Measurements from ENCODE around the gene MARK3. TPM values are rescaled to one million over a fixed set of nuclear protein-coding genes. Genes with fewer than 3 reads are reported as not detected.
A peak's percentile ranks its signal among the peaks of the same experiment; 100 is the strongest.

The MARK3 gene
- total and polyA plus RNA-seq, 10 of the 15 experiments (the other 5 are each of a cell fraction or from before 2014, with no cell fraction given): 10.7 to 75.1 (median 41.4) TPM

GRCh38 chr14:103532216-103533136 is 147.3 kb downstream of the MARK3 start:
- ChIA-PET SMC1A (ENCODE audit: uncharacterized antibody, unreplicated experiment) (no interaction called here), CTCF (no interaction called here)
- in situ Hi-C loops (cut with MboI): no loop called here

More at GRCh38 chr14:103532216-103533136, 147.3 kb downstream of the MARK3 start:
- H3K4me3 ChIP-seq: no peak overlapping the region
- ATAC-seq (no peak), DNase-seq (ENCODE audit: low read depth, low spot score) (no peak), FAIRE-seq (no peak)
- H3K9me3 ChIP-seq (replicated peaks; ENCODE audit: control insufficient read depth, insufficient read depth, low read length): no peaks in the 10 kb centered on the region
- no peak overlapping the region for H3K4me2 ChIP-seq (ENCODE audit: control insufficient read depth, insufficient read depth)
- RAD21 ChIA-PET (ENCODE audit: unreplicated experiment): interaction anchor here (1.0 kb wide), 1 partner anchor 14 kb away, joined by 3 read pairs; no protein-coding TSS in a partner anchor
- 94% methylated on average over 29 of the region's 32 CpGs for WGBS (ENCODE audit: insufficient coverage, insufficient replicate concordance, low lambda C conversion rate, missing lambda C conversion rate)
- H4K20me1 ChIP-seq (ENCODE audit: control insufficient read depth, insufficient read depth): no peaks in the 10 kb centered on the region
- TF ChIP-seq E2F4 (IDR thresholded peaks at IDR 0.05; ENCODE audit: low read depth, low read length) (no peak), POLR2A (IDR thresholded peaks at IDR 0.05; ENCODE audit: low read depth, low read length) (0 out of 2 replicates have a peak, but pooled peaks have one; percentile 9)
- no peak overlapping the region for H3K27ac ChIP-seq (ENCODE audit: control insufficient read depth, insufficient read depth)
- peaks cover 30% of the 10 kb centered on the region for H3K79me2 ChIP-seq (ENCODE audit: control insufficient read depth, insufficient read depth, low read length)
- no peak overlapping the region for H2AFZ ChIP-seq (ENCODE audit: control insufficient read depth, low read depth, low read length)
- H3K9ac ChIP-seq (ENCODE audit: control insufficient read depth, insufficient read depth, low read length): no peak overlapping the region
- no TSS peak for BruUV-seq (replicated peaks)
- POLR2A ChIA-PET: interaction anchor here (0.6 kb wide), 1 partner anchor 904 kb away, joined by 3 read pairs; no protein-coding TSS in a partner anchor
- intact Hi-C loops (cut with micrococcal nuclease; ENCODE audit: unreplicated experiment): no loop called here
- no peaks in the 10 kb centered on the region for H3K27me3 ChIP-seq (replicated peaks in 1 of 2; ENCODE audit: control insufficient read depth in 2 of 2, insufficient read depth in 2 of 2, low read length in 1 of 2)
- H3K4me1 ChIP-seq (ENCODE audit: control insufficient read depth, insufficient read depth, low read length): peaks cover 14% of the 10 kb centered on the region
- H3K36me3 ChIP-seq (ENCODE audit: control insufficient read depth in 2 of 2, insufficient read depth in 2 of 2, low read length in 1 of 2): peaks cover 0 to 6% of the 10 kb centered on the region in 2 experiments; a peak in 2 of 4 replicates

Data from GM12878 (cell line).